ENCODE measurements around the gene PDE4B.

- TF ChIP-seq, protein P1, sequence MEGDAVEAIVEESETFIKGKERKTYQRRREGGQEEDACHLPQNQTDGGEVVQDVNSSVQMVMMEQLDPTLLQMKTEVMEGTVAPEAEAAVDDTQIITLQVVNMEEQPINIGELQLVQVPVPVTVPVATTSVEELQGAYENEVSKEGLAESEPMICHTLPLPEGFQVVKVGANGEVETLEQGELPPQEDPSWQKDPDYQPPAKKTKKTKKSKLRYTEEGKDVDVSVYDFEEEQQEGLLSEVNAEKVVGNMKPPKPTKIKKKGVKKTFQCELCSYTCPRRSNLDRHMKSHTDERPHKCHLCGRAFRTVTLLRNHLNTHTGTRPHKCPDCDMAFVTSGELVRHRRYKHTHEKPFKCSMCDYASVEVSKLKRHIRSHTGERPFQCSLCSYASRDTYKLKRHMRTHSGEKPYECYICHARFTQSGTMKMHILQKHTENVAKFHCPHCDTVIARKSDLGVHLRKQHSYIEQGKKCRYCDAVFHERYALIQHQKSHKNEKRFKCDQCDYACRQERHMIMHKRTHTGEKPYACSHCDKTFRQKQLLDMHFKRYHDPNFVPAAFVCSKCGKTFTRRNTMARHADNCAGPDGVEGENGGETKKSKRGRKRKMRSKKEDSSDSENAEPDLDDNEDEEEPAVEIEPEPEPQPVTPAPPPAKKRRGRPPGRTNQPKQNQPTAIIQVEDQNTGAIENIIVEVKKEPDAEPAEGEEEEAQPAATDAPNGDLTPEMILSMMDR (optimal IDR thresholded peaks at IDR 0.05 in 1 of 3, IDR thresholded peaks at IDR 0.05 in 1 of 3, conservative IDR thresholded peaks at IDR 0.05 in 1 of 3; ENCODE audit: extremely low read depth in 1 of 3, insufficient read depth in 2 of 3, low read length in 3 of 3): peak in 2 of 3 experiments; percentile 25 to 30
- TF ChIP-seq EZH2 (IDR thresholded peaks at IDR 0.05; ENCODE audit: low read length): no peak
Measured at GRCh38 chr1:66282343-66282852, 489.7 kb downstream of the PDE4B start.

Measured in keratinocyte (primary cell).